Measurements from ENCODE around the gene MAF.

The MAF gene

GRCh38 chr16:79610771-79611170, 10.2 kb upstream of the MAF start:
- DNase-seq = no peak

DNA sequence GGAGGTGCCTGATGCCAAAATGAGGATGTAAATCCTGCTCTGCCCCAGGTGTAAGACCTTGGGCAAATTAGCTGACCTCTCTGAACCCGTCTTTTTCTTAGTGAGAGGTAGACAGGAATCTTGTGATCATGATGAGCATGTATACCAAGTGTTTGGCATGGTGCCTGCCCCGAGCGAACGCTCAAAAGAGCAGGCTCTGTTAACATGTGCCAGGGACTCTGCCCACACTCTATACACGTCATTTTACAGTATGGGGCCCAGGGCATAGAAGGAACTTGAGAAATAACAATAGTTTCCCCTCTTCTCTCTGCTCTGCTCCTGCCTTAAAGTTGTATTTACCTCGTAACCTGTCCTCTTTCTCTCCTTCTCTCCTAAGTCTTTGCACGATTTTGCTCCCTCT, 9.3 kb upstream of the MAF start:
- no peak for DNase-seq

- DNase-seq = no peak
These were observed 8.4 kb upstream of the MAF start for GRCh38 chr16:79608976-79609375.

DNA sequence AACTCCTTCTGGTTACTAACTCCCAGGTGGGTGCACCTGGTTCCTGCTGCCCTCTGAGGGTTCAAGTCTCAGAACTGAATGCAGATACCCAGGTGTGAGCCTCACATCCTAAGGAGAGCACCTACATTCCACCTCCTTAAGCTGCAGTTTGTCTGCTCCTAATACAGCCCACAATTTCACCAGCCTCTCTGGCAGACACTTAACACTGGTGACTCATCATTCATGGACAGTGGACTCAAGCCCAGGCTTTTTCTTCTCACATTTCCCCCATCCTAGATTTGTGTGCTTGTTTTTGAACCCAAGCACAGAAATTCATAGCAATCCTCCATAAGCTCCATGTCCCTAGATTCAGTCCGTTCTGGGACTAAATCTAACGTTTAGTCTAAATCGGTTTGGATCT, 7.0 kb upstream of the MAF start:
- peak; percentile 15 for DNase-seq

DNA sequence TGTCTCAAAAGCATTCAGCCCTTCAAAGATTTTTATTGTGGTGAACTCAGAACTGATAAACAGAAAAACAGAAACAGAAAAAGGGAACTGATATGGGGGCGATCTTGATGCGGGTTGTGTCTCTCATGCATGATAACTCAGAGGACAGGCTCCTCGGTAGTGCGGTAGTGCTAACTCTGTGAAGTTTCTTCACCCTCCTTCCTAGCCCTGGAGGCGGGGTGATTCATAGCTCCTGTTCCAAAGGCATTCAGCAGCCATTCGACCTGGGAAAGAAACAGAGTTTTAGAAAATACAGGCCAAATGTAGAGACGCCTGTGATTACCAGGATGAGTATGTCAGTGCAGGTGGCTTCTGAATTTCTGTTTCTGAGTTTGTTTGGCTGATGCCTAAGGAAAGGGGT, 5.5 kb upstream of the MAF start:
- peak; percentile 74 for DNase-seq

DNA sequence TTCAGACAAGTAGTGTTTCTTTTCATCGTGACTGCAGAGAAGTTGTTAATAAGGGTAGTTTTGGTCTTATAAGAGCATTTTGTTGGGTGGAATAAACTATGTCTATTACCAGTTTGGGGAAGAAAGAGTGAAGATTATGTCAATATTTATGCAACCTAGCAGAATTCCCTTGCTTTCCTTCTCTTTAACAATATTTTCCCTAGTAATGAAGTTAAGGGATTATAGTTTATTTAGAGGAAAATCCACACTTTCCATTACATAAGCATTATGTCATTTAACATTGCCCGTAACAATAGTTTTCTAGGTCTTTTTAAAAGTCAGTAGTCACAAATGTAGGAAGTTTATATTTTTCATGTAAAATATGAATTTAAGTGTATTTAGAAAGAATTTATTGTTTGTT, 2.5 kb upstream of the MAF start:
- no peak for DNase-seq

GRCh38 chr16:79602628-79603014, 2.1 kb upstream of the MAF start:
- no peak for DNase-seq

GRCh38 chr16:79601931-79602627, 1.5 kb upstream of the MAF start:
- peak; percentile 86 for DNase-seq

- peak; percentile 41 for DNase-seq
These were observed 774 bp upstream of the MAF start for GRCh38 chr16:79601092-79601930.

DNA sequence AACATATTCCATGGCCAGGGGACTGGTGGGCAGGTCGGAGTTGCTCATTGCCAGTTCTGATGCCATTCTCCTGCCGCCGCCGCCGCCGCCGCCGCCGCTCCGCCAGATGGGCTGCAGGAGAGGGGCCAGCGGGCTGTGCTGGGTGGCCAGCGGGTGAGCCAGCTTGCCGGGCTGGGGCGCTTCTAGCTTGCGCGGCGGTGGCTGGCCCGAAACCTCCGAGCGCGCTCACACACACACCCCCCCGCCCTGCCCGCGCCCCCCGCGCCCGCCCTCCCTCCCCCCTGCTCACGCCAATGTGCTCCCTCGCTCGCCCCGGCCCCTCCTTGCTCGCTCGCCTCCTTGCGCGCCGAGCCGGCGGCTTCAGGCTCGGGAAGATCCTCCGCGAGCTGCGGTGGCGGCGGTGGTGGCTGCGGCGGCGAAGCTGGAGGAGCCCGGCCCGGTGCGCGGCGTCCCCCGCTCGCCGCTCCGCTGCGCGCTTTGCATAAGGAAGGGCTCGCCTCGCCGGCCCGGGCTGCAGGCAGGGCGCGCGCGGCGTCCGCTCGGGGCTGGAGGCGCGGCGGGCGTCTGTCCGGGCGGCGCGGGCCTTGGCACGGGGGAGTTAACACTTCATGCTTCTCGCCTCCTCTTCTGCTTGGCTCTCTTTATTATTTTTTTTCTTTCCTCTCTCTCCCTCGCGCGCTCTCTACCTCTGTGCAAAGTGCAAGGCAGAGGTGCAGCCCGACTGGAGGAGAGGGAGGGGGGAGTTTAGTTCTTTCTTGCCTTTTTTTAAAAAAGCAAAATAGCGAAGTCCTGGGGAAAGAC, 500 bp downstream of the MAF start:
- peak; percentile 62 for DNase-seq

DNA sequence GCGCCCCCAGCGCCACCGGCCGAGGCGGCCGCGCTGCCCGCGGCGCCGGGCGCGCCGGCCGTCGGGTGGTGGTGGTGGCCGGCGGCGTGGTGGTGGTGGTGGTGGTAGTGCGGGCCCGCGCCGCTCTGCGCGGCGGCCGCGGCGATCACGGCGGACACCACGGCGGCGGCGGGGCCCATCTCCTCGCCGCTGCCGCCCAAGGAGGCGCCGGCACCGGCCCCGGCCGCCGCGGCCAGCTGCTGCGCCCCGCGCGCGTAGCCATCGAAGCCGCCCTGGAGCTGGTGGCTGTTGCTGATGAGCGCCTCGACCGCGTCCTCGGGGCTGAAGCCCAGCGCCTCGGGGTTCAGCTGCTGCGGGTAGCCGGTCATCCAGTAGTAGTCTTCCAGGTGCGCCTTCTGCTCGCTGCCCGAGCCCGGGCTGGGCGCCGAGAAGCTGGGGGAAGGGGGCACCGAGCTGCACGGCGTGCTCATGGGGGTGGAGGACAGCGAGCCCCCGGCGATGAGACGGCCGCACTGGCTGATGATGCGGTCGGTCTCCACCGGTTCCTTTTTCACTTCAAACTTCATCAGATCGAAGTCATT, 1.2 kb downstream of the MAF start:
- DNase-seq = peak; percentile 13

DNA sequence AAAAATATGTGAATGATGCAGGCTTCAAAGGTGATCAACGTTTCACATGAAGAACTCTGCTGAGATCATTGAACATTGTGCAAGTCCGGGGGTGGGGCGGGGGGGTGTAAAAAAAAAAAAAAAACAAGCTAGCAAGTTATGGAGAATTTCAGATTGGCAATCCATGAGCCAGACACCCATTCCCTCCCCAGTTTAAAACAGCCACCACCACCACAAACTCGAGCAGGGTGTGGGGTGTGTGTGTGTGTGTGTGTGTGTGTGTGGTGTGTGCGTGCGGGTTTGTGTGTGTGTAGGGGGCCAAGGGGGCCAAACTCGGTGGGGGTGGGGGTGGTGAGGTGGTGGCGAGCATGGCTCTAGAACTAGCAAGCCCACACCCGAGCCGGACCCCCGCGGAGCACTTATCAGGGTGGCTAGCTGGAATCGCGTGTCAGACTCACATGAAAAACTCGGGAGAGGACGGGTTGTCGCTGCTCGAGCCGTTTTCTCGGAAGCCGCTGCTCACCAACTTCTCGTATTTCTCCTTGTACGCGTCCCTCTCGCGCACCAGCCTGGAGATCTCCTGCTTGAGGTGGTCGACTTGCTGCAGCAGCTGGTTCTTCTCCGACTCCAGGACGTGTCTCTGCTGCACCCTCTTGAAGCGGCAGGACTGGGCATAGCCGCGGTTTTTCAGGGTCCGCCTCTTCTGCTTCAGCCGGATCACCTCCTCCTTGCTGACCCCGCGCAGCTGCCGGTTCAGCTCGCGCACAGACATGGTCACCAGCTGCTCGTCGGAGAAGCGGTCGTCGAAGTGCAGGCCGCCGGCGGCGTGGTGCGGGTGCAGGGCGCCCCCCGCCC, 2.0 kb downstream of the MAF start:
- DNase-seq = peak; percentile 78

DNA sequence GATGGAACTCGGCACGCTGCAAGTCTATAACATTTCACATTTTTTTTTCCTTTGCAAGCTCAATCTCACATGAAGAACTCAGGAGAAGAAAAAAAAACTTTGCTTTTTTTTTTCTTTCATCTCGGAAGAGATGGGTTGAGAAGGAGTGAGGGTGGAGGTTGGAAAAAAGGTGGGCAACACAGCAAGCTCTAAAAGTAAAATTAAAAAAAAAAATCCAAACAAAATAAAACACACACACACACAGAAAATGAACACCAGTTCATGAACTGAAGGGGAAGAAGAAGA, 2.5 kb downstream of the MAF start:
- no peak for DNase-seq

DNA sequence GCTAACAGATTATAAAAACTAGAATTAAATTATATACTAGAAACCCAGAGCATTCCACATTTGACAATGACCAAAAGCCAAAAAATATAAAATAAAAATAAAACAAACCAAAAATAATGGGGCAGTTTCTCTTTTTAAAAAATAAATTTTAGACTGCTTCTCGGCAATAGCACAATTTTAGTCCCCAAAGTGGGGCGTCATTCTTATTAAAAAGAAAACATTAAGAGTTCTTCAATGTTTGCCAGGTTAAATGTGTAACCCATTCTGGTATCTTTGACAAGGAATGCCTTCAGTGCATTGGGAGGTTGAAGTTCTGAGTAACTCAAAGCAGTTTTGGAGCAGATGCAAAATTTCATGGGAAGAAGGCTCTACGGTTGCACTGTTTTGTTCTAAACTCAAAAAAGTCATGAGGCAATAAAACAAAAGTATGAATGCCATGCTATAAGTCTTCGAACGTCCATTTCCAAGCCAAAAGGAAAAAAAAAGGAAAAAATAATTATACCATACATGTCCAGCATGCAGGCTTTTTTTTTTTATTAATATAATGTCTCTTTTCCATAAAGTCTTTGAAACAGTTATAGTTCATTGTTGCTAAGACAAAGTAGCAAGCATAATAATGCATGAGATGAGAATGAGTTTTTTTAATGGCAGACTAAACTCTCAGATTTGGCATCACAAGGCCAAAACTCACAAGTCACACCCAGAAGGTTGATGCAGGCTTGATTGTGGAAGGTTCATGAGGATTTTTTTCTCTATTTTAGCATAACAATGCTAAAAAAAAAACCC, 3.1 kb downstream of the MAF start:
- no peak for DNase-seq

DNA sequence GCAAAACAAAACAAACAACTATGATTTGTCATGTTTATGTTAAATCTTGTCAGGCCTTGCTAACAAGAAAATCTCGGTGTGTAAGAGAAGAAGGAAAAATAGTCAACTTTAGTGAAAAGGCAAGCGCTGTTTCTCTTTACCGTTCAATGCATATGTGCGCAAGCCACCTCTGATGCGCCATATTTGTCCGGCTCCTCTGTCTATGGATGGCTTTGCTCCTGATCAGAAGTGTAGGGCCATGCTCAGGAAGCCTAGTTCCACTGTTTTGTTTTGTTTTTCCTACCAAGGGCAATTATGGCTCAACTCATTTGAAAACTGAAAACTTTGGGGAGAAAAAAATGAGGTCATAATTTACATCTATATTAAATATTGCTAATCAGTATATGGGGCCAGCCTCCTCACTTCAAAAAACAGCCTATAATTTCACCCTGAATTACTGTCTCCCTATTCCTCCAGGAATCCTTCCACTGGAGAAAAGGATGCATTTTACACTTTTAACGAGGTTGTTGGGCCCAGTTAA, 4.5 kb downstream of the MAF start:
- DNase-seq = no peak

DNA sequence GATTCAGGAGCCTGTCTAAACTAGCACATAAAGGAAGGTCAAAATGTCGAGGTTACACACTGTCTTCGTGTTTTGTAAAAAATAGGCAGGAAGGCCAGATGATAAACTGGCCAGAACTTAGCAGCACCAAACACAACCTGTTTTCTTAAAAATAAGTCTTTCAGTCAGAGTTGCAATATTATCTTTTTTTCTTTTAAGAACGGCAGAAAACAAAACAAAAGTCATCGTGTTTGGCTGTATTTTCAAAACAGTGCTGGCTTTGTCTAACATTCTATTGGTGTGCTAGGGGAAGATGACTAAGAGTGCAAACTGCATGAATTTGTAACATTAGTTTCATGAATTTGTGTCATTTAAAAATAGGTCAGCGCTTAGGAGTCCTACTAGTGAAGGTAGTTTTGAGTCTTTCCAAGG, 5.3 kb downstream of the MAF start:
- no peak for DNase-seq

DNA sequence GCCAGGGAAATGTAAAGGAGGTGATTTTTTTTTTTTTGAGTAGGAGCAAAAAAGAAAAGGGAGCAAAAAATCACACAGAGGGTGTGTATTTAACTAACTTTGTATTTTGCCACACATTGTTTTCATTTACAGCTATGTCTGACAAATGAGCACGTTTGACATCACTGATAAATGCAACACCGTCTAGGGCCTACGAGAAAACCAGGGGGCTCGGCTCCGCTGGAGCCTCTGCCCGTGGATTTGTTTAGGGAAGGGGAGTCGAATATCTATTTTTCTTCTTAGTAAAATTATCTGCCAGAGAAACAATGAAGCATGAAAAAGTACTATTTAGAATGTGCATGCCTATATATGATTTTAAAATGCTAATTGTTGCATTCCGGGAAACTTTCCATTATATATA, 6.8 kb downstream of the MAF start:
- DNase-seq = no peak

DNA sequence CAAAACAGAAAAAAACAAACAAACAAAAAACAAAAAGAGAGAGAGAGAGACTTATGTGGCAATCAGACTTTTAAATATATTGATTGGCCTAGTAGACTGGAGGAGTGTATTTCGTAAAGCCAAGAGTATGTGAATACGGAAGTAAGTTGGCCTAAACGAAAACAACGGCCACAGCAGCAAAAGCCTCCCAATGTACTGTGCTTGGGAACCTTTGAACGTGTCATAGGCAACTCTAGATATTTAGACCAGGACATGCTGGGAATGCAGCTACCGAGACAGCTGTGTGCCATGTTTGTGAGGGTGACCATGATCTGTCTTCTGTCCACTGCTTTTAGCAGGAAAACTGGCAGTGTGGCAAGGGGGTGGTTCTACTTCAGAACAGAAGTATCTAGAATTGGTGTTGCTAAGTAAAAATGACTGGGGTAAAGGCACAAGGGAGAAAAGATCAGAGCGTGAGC, 7.4 kb downstream of the MAF start:
- DNase-seq = no peak

- DNase-seq = no peak
These were observed 8.4 kb downstream of the MAF start for GRCh38 chr16:79592186-79592585.

DNA sequence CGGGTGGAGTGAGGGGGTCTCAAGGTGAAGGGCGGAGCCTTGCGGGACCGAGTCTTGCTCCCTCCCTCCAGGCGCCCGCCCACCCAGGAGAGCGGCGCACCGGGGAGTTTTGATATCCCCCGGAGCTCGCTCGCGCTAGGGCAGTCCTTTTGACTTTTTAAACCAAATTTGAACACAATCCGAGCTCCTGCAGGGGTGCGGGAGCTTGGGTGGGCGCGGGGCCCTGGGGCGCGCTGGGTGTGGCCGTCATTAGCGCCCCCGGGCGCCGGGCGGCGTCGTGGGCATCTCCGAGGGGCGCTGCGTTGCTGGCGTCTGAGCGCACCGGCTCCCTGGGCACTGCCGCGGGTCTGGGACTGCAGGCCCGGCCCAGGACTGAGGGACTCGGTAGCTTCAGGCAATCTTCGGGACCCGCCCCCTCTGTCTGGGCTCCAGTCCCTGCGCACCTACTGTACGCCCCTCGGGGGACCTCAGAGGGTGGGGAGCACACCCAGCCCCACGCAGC, 10.9 kb downstream of the MAF start:
- DNase-seq = no peak

- no peak for DNase-seq
These were observed 12.6 kb downstream of the MAF start for GRCh38 chr16:79587897-79588296.

Measured in hematopoietic multipotent progenitor cell treated with erythropoietin and hydrocortisone succinate and interleukin-3 and kit ligand, for 4 days (in vitro differentiated cells).